Stimulated activated CD8-positive, alpha-beta memory T cell treated with anti-CD3 and anti-CD28 coated beads, Interleukin-12 subunit alpha, Interleukin-12 subunit beta, amount 100 ng/mL, for 1 hour (primary cell): ENCODE measurements around the gene CALCB.

ENCODE experiments used
- DNase-seq: peaks from one replicate; pipeline ENCODE4 v3.0.0-alpha.2; 2020; ENCODE audit warnings: low read depth

Gene CALCB

GRCh38 chr11:15074206-15075161, 1.1 kb downstream of the CALCB start:
- peak; percentile 69 for DNase-seq

GRCh38 chr11:15075162-15075526, 1.8 kb downstream of the CALCB start:
- no peak for DNase-seq

GRCh38 chr11:15091175-15091574, 17.8 kb downstream of the CALCB start:
- no peak for DNase-seq

DNA sequence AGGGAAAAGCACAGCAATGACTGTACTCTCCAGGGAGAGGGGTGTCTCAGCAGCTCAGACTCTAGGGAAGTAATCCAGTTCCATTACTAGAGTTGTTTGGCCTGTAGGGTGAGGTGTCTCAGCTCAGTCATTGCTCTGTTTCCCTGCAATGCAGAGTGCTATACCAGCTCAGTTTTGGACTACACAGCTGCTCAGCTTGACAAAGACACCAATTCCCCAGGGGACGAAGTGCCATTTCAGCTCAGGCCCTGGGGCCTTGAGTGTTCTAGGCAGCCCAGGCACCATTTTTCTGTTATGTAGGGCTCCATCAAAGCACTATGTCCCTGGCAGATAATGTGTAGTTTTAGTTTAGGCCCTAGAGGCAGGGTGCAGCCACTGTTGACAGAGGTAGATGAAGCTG, 18.2 kb downstream of the CALCB start:
- DNase-seq = no peak

GRCh38 chr11:15093432-15093831, 20.0 kb downstream of the CALCB start:
- no peak for DNase-seq

DNA sequence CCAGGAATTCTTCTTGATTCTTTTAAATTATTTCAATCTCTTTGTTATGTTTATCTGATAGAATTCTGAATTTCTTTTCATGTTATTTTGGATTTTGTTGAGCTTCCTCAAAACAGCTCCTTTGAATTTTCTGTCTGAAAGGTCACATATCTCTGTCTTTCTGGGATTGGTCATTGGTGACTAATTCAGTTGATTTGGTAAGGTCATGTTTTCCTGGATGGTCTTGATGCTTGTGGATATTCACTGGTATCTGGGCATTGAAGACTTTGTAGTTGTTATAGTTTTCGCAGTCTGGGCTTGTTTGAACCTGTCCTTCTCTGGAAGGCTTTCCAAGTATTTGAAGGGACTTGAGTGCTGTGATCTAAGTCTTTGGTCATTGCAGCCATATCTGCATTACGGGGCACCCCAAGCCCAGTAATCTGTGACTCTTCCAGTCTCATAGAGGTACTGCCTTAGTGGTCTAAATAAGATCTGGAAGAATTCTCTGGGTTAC, 22.4 kb downstream of the CALCB start:
- DNase-seq = no peak

DNA sequence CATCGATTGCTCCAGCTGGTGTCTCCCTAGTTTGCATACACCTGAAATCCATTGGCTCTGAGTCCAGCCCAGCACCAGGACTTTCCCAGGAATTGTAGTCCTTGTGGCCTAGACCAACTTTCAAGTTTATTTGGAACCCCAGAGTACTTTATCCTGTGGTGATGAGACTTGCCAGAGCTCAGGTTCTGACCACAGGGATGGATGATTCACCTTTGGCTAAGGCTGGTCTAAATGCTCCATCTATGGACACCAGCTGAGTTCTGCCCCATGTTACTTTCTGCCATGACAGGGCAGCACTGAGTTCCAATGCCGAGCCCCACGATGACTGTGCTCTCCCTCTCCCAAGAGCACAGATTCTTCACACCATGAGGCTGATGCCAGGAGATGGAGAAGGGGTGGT, 24.0 kb downstream of the CALCB start:
- DNase-seq = no peak

DNA sequence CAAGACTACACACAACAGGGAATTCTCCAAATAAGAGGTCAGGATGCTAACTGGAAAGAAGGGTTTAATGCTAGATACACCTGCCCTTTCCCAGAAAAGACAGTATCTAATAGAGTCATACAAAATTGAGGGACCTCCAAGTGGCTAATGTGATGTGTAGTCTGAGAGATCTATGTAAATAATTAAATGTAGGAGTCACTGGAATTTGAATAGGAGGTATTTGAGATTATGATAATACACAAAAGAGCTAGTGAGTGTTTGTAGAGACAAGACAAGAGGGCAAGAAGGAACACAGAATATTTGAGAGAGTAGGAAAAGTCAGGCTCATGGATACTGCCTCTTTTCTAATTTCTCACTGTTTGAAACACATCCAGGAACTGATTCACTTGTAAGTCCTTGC, 25.9 kb downstream of the CALCB start:
- no peak for DNase-seq

DNA sequence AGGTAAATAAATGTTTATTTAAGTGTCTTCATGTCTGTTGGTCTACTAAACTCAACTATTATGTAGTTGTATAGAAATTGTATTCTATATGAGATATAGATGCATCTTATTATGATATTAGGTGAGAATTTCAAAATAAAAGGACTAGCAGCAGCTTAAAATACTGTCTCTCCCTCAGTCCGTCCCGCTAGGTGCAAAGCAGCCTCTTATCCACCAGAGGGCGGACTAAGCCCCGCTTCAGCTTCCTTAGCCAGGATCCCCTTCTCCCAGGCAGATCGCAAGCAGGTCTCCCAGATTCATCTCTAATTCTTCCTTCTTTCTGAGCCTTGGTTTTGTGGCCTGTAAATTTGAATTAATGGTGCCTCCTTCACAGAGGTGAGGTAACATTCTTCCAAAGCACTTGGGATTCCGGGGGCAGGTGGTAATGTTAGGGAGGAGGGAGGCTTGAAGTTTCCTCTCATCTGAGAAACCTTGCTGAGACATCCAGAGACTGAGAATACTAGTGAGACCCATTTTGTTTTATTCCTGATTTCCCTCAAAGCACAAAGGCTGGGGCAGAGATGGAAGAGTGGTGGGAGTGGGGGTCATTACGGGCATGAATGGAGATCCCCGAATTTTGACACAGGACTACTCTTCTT, 27.8 kb downstream of the CALCB start:
- DNase-seq = peak; percentile 25

- no peak for DNase-seq
These were observed 30.8 kb downstream of the CALCB start for GRCh38 chr11:15104166-15104565.

DNA sequence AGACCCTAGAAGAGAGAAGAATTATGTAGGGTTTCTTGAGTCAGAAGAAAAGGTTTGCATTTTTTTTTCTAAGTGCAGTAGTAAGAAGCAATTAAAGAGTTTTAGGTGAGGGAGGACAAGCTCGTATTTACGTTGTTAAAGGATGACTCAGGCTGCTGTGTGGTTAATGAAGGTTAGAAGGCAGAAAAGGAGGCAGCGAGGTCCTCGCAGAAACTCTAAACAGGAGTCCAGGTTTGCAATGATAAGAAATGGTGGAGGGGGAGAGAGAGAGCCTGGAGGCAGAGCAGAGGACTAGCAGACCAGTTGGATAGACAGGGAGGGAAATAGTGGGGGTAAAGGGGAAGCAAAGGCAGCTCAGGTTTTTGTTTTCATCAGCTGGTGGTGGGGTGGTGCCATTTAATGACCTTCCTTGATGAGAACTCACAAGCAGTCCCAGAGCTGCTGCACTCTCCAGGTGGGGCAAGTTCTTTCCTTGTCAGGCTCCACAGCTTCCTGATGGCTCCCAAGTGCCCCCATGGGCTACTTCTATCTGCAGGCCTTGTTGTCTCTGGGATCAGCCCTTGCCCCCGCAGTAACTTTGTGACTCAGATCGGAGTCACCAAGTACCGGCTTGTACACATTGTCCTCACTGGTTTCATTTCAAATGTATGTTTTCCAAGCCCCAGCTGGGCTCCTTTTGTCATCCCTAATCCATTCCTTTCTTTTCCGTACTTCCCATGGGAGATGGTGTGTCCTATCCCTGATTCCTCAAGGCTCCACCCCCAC, 33.0 kb downstream of the CALCB start:
- DNase-seq = no peak

DNA sequence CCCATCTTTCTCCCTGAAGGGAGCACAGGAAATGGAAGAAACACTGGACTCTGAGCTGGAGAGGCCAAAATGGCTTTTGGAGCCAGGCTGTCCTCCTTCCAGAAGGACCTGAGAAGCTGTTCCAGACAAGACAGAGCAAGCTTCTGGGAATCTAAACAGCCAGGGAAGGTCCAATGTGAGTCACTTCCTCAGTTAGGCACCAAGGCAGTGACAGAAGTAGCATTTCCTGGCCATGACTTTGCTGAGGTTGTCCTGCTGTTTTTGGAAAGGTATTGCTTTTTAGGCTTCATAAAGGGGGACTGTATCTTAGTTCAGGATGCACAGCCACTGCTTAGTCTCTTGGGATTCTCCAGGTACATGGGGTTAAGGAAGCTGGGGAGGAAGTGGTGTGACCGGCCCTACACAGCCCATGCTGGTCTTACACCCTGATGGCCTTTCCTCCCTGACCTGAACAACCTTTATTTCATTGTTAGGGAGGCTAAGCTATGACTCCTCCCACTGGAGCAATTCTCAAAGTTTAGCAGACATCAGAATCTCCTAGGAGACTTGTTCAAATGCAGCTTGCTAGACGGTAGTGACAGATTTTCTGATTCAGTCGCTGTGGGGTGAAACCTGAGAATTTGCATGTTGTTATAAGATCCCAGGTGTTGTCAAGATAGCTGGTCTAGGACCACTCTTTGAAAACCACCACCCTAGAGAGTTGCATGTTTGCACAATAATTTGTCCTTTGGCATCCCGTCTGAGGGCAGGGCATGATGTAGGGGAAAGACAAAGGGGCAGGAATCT, 34.5 kb downstream of the CALCB start:
- DNase-seq = no peak

DNA sequence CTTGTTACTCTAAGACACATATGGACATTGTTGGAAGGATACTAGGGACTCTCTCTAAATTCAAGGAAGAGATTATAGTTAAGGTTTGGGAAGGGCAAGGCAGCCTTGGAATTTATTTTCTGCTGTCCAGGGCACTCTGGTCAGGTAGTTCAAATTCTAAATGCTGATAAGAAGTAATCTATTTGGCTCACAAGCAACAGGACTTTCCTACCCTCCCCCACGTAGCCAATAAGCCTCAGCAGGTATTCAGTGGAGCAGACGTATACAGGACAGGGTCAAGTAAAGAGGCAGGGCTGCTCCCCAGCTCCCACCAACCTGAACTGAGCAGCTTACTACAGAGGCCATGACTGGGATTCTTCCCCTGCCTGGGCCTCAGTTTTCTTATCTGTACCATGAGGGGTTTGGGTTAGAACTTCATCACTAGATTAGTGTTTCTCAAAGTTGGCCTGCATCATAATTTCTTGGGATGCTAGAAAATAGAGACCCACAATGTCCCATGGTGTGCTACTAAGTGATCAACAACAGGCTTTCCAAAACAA, 35.3 kb downstream of the CALCB start:
- DNase-seq = no peak

GRCh38 chr11:15109602-15110001, 36.2 kb downstream of the CALCB start:
- no peak for DNase-seq

DNA sequence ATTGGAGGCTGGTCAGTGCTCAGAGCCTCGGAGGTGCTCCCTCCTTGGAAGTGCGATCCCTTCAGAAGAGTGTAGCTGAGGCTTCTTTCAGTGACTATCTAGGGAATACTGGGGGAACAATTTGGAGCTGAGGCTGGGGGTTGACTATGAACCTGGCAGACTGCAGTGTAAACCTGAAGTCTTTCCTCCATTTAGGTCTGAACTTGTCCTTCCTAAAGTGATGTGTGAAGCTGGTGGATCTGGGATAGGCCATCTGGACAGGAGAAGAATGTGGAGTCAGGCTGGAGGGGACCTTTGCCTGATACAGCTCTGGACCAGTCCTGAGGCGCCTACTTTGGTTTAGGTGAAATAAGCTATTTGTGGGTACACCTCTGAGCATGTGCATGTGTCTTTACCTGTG, 37.8 kb downstream of the CALCB start:
- DNase-seq = no peak

GRCh38 chr11:15112131-15112541, 38.7 kb downstream of the CALCB start:
- no peak for DNase-seq

DNA sequence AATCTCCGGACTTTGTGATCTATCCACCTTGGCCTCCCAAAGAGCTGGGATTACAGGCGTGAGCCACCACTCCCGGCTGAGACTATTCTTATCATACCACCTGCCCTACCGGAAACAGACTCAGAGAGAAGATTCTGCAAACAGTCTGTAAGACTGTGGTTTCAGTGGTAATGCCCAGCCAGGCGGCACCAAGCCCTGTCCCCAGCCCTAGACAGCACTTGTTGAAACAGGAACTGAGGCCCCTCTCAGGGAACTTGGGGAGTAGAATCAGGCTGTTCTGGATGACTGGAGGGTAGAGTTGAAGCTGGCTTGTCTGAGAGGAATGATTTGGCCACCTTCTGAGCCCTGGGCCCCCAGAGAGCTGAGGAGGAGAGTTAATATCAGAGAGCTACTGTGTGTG, 40.0 kb downstream of the CALCB start:
- DNase-seq = no peak

DNA sequence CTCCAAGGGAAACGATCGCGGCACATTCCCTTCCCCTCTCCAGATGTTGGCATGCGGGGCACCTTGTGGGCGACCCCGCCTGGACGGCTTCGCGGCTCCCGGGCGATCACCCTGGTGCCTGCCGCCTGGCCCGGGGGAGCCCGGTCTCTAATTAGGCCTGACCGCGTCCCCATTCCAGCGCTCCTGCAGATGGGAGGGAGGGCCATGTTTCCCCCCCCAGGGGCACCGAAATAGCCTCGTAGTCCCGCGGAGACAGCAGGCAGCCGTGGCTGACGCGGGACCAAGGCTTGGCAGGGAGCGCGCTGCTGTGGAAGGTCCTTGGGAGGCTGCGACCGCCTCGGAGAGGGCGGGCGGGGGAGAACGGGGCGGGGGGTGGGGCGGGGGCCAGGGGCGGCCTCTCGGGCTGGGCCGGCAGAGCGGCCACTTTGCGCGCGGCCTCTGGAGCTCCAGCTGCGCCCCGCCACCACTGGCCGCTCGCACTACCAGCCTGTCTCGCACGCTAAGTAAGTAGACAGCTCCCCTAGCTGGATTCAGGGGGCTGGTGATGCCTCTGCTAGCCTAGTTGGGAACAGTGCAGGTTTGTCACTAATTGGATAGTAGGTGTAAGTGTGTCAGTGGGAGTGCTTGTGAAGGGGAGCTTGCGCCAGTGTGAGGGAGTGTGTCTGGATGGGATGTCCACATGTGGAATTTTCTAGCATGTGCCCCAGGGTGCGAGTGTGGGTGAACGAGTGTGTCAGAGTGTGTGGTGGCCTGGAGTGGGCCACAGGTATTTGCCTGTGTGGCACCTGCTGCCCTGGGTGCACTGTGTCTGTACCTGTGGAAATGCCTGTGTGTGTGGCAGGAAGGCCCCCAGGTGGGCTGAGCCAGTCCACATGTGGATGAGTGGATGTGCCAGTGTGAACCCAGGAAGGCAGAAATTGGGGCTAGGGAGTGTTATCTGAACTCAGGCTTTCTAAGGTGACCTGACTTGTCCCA, 41.4 kb downstream of the CALCB start, which contains the start of gene INSC:
INSC (plus strand) TSS at position 423 of the 975 bp plus-strand sequence. CDS start 34,252 bp downstream, outside the sequence.
- no peak for DNase-seq

- no peak for DNase-seq
These were observed 42.3 kb downstream of the CALCB start for GRCh38 chr11:15115686-15116085.

- no peak for DNase-seq
These were observed 44.4 kb downstream of the CALCB start for GRCh38 chr11:15117751-15118150.
